GM12878 (cell line): Measurements from ENCODE around the gene SMIM5. TPM values are rescaled to one million over a fixed set of nuclear protein-coding genes. Genes with fewer than 3 reads are reported as not detected.
A peak's percentile ranks its signal among the peaks of the same experiment; 100 is the strongest.

ENCODE experiments used
- CEBPB ChIP-seq, 2 experiments: fragments of 150-350 bp in 1 of 2; IDR thresholded peaks; 2 replicates each; pipeline ENCODE4 v1.6.1; 2012 to 2014; ENCODE audit warnings: low read depth in 2 of 2, low read length in 2 of 2, borderline replicate concordance in 1 of 2, inconsistent platforms in 1 of 2
- ETV6 ChIP-seq, 2 experiments: fragments of 450-650 bp in 1 of 2; IDR thresholded peaks in 1 of 2; conservative IDR thresholded peaks in 1 of 2; 2 replicates each; pipeline ENCODE4 v1.6.1; 2014; ENCODE audit warnings: antibody characterized with exemption in 1 of 2, borderline replicate concordance in 1 of 2, low read depth in 1 of 2, mild to moderate bottlenecking in 1 of 2, moderate library complexity in 1 of 2
- MTA3 ChIP-seq: IDR thresholded peaks from 2 replicates; pipeline ENCODE4 v1.6.1; 2012; ENCODE audit warnings: low read length, inconsistent platforms, borderline replicate concordance
- MXI1 ChIP-seq: fragments of 150-350 bp; IDR thresholded peaks from 2 replicates; pipeline ENCODE4 v1.6.1; 2011; ENCODE audit warnings: low read depth, mild to moderate bottlenecking, inconsistent platforms, low read length, improper control_type of control experiment
- NFYA ChIP-seq: IDR thresholded peaks from 2 replicates; pipeline ENCODE4 v1.6.1; 2011; ENCODE audit warnings: low read depth, mild to moderate bottlenecking, low read length, improper control_type of control experiment, borderline replicate concordance
- PAX5 ChIP-seq: IDR thresholded peaks from 2 replicates; pipeline ENCODE4 v1.6.1; 2011; ENCODE audit warnings: low read depth, low read length, borderline replicate concordance
- RUNX3 ChIP-seq: IDR thresholded peaks from 2 replicates; pipeline ENCODE4 v1.6.1; 2012; ENCODE audit warnings: low read length, inconsistent platforms
- SREBF2 ChIP-seq: IDR thresholded peaks from 2 replicates; pipeline ENCODE4 v1.6.1; 2012; ENCODE audit warnings: mild to moderate bottlenecking, low read length
- SRF ChIP-seq, 2 experiments: IDR thresholded peaks; 2 replicates each; pipeline ENCODE4 v1.6.1; 2011; ENCODE audit warnings: low read depth in 2 of 2, low read length in 2 of 2, mild to moderate bottlenecking in 1 of 2, moderate library complexity in 1 of 2
- SUPT20H ChIP-seq: IDR thresholded peaks from 2 replicates; pipeline ENCODE4 v1.6.1; 2011; ENCODE audit warnings: low read depth, mild to moderate bottlenecking, low read length, moderate library complexity, borderline replicate concordance; ENCODE audit not compliant: control insufficient read depth
- ZNF207 ChIP-seq: fragments of 450-650 bp; IDR thresholded peaks from 2 replicates; pipeline ENCODE4 v1.6.1; 2014; ENCODE audit warnings: antibody characterized with exemption, mild to moderate bottlenecking, borderline replicate concordance
- ZNF24 ChIP-seq: fragments of 450-650 bp; IDR thresholded peaks from 2 replicates; pipeline ENCODE4 v1.6.1; 2017; ENCODE audit warnings: antibody characterized with exemption, mild to moderate bottlenecking
- polyA plus RNA-seq, 11 experiments: library from polyadenylated mRNA; depleted of rRNA in 4 of 11; unstranded in 6 of 11; stranded (reverse) in 5 of 11; fragments of >200 nt; fragmentation: Nextera tagmentation in 4 of 11; fragmentation: Illumina TruSeq in 1 of 11; extraction: Ambion mirVana in 4 of 11; extraction: Trizol in 1 of 11; gene quantifications; 1 replicate in 1 of 11; 2 replicates in 10 of 11; pipeline versions ENCODE4 v1.2.1 to v1.2.3, GENCODE V29; 2011 to 2016; ENCODE audit warnings: inconsistent platforms in 2 of 11, missing spikeins in 2 of 11, low read depth in 1 of 11
- total RNA-seq, 4 experiments: library from RNA; depleted of rRNA in 3 of 4; stranded (reverse); fragments of >200 nt in 3 of 4; fragmentation: Illumina TruSeq in 1 of 4; extraction: Trizol in 1 of 4; gene quantifications; 2 replicates each; pipeline versions ENCODE4 v1.2.1 to v1.2.3, GENCODE V29; 2013 to 2021
- TF ChIP-seq, protein P1 (sequence below): fragments of 150-350 bp; IDR thresholded peaks from 2 replicates; pipeline ENCODE4 v1.6.1; 2016; ENCODE audit warnings: low read depth, low read length
- TF ChIP-seq, protein P2 (sequence below): IDR thresholded peaks from 2 replicates; pipeline ENCODE4 v1.6.1; 2011; ENCODE audit warnings: mild to moderate bottlenecking, low read depth, low read length, moderate library complexity; ENCODE audit not compliant: insufficient replicate concordance
- TF ChIP-seq, protein P3 (sequence below): IDR thresholded peaks from 2 replicates; pipeline ENCODE4 v1.6.1; 2012; ENCODE audit warnings: low read depth, low read length, improper control_type of control experiment
- TF ChIP-seq, protein P4 (sequence below): IDR thresholded peaks from 2 replicates; pipeline ENCODE4 v1.6.1; 2012; ENCODE audit warnings: improper control_type of control experiment, low read depth, low read length; ENCODE audit not compliant: insufficient replicate concordance

SMIM5 gene
- total and polyA plus RNA-seq, 10 of the 15 experiments (the other 5 are each of a cell fraction or from before 2014, with no cell fraction given): 0.08 to 0.11 TPM; not detected in 8

DNA sequence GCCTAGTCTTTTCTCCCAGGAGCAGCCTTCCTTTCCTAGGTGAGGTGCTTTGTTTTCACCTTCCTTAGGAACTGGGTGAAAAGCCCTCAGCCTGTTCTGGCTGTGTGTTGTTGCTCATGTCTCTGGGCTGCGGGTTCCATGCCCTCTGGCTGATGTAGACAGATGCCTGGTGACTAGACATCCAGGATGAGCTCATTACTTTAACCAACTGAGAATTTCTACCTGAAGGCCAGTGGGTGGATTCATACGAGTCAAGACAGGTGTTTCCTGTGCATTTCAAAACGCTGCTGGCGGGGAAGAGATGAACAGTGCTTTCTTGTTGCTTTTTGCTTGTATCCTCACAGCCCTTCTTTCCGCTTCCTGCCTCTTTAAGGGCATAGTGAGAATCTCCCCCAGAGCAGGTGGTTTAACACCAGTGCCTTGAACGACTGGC, 56.2 kb downstream of the SMIM5 start (continued):
- TF ChIP-seq, protein P1, sequence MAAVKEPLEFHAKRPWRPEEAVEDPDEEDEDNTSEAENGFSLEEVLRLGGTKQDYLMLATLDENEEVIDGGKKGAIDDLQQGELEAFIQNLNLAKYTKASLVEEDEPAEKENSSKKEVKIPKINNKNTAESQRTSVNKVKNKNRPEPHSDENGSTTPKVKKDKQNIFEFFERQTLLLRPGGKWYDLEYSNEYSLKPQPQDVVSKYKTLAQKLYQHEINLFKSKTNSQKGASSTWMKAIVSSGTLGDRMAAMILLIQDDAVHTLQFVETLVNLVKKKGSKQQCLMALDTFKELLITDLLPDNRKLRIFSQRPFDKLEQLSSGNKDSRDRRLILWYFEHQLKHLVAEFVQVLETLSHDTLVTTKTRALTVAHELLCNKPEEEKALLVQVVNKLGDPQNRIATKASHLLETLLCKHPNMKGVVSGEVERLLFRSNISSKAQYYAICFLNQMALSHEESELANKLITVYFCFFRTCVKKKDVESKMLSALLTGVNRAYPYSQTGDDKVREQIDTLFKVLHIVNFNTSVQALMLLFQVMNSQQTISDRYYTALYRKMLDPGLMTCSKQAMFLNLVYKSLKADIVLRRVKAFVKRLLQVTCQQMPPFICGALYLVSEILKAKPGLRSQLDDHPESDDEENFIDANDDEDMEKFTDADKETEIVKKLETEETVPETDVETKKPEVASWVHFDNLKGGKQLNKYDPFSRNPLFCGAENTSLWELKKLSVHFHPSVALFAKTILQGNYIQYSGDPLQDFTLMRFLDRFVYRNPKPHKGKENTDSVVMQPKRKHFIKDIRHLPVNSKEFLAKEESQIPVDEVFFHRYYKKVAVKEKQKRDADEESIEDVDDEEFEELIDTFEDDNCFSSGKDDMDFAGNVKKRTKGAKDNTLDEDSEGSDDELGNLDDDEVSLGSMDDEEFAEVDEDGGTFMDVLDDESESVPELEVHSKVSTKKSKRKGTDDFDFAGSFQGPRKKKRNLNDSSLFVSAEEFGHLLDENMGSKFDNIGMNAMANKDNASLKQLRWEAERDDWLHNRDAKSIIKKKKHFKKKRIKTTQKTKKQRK: no peak
- TF ChIP-seq, protein P2, sequence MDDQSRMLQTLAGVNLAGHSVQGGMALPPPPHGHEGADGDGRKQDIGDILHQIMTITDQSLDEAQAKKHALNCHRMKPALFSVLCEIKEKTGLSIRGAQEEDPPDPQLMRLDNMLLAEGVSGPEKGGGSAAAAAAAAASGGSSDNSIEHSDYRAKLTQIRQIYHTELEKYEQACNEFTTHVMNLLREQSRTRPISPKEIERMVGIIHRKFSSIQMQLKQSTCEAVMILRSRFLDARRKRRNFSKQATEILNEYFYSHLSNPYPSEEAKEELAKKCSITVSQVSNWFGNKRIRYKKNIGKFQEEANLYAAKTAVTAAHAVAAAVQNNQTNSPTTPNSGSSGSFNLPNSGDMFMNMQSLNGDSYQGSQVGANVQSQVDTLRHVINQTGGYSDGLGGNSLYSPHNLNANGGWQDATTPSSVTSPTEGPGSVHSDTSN: no peak
- TF ChIP-seq MXI1 (no peak), ZNF207 (no peak), SUPT20H (no peak), MTA3 (0 out of 2 replicates have a peak, but pooled peaks have one; percentile 19), NFYA (no peak), RUNX3 (peak; percentile 51; the same call in 1 of the 2 replicates), SREBF2 (no peak), ETV6 (conservative IDR thresholded peaks at IDR 0.05 in 1 of 2, IDR thresholded peaks at IDR 0.05 in 1 of 2; ENCODE audit: borderline replicate concordance in 1 of 2, low read depth in 1 of 2) (peak in 1 of 2 experiments; percentile 35; a peak in 1 of 4 replicates), SRF (IDR thresholded peaks at IDR 0.05; ENCODE audit: low read depth in 2 of 2, low read length in 2 of 2) (peak; percentile 66 to 77; a peak in 3 of 4 replicates), ZNF24 (no peak), PAX5 (no peak), CEBPB (IDR thresholded peaks at IDR 0.05; ENCODE audit: borderline replicate concordance in 1 of 2, low read depth in 2 of 2, low read length in 2 of 2) (no peak)
- TF ChIP-seq, protein P3, sequence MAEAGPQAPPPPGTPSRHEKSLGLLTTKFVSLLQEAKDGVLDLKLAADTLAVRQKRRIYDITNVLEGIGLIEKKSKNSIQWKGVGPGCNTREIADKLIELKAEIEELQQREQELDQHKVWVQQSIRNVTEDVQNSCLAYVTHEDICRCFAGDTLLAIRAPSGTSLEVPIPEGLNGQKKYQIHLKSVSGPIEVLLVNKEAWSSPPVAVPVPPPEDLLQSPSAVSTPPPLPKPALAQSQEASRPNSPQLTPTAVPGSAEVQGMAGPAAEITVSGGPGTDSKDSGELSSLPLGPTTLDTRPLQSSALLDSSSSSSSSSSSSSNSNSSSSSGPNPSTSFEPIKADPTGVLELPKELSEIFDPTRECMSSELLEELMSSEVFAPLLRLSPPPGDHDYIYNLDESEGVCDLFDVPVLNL: peak; percentile 54; the same call in 1 of the 2 replicates
- TF ChIP-seq, protein P4, sequence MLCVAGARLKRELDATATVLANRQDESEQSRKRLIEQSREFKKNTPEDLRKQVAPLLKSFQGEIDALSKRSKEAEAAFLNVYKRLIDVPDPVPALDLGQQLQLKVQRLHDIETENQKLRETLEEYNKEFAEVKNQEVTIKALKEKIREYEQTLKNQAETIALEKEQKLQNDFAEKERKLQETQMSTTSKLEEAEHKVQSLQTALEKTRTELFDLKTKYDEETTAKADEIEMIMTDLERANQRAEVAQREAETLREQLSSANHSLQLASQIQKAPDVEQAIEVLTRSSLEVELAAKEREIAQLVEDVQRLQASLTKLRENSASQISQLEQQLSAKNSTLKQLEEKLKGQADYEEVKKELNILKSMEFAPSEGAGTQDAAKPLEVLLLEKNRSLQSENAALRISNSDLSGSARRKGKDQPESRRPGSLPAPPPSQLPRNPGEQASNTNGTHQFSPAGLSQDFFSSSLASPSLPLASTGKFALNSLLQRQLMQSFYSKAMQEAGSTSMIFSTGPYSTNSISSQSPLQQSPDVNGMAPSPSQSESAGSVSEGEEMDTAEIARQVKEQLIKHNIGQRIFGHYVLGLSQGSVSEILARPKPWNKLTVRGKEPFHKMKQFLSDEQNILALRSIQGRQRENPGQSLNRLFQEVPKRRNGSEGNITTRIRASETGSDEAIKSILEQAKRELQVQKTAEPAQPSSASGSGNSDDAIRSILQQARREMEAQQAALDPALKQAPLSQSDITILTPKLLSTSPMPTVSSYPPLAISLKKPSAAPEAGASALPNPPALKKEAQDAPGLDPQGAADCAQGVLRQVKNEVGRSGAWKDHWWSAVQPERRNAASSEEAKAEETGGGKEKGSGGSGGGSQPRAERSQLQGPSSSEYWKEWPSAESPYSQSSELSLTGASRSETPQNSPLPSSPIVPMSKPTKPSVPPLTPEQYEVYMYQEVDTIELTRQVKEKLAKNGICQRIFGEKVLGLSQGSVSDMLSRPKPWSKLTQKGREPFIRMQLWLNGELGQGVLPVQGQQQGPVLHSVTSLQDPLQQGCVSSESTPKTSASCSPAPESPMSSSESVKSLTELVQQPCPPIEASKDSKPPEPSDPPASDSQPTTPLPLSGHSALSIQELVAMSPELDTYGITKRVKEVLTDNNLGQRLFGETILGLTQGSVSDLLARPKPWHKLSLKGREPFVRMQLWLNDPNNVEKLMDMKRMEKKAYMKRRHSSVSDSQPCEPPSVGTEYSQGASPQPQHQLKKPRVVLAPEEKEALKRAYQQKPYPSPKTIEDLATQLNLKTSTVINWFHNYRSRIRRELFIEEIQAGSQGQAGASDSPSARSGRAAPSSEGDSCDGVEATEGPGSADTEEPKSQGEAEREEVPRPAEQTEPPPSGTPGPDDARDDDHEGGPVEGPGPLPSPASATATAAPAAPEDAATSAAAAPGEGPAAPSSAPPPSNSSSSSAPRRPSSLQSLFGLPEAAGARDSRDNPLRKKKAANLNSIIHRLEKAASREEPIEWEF: no peak
